ENCODE measurements around the gene STMN3.
"Not testable (repeated sequence)": the region's sequence is repeated elsewhere in the genome, so short reads cannot be mapped to it uniquely, and the experiment has no call there.

The STMN3 gene

DNA sequence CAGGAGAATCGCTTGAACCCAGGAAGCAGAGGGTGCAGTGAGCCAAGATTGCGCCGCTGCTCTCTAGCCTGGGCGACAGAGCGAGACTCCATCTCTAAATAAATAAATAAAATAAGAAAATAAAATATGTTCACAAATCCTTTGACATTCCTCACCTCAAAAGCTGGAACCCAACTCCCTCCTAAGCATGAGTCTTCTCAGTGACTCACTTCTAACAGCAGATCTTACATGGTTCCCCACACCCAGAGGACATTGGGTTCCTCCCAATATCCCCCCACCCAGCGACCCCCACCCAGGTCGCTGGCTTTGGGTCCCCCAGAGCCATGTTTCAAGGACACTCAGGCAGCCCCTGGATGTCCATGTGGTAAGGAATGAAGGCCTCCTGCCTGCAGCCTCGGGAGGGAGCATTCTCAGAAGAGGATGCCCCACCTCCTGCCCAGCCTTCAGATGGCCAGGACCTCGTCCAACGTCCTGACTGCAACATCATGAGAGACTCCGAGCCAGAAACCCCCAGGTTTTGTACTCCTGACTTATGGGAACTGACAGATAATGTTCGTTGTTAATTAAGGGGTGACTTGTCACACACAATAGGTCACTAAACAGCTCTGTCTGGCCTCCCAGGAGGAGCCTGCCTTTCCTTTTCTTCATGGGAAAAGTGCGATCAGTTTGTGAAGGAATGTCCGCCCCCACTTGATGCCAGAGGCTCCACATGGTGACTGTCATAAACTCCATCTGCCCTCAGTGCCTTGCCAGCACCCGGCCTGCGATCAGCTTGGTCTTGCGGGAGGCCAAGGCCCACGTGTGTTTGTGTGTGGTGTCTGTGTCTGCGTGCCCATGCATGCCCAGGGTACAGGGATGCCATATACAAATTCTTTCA lies 16.2 kb downstream of the STMN3 start:
- DNase-seq (ENCODE audit: low read depth, low spot score), result no peak

DNA sequence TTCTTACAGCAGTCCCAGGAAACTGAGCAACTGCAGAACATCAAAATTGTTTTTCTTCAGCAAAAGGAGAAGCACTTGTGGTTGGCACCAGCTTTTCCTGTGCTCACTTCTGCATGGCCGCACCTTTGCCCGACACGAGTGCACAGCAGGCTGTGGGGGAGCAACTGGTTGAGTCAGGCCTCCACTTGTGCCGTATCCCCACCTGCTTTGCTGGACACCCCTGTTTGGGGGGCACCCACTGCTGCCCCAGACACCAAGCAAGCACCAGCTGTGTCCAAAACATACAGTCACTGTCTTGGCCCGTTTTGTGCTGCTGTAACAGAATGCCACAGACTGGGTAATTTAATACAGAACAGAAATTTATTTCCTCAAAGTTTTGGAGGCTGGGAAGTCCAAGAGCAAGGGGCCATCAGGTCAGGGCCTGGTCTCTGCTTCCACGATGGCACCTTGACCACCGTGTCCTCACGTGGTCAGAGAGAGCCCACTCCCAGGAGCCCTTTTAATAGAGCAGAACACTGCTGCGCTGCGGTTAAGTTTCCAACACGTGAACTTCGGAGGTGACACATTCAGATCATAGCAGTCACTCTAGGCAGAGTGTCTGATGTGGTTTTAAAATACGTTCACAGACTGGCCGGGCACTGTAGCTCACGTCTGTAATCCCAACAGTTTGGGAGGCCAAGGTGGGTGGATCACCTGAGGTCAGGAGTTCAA lies 17.6 kb downstream of the STMN3 start:
- DNase-seq (ENCODE audit: low read depth, low spot score), result no peak

DNA sequence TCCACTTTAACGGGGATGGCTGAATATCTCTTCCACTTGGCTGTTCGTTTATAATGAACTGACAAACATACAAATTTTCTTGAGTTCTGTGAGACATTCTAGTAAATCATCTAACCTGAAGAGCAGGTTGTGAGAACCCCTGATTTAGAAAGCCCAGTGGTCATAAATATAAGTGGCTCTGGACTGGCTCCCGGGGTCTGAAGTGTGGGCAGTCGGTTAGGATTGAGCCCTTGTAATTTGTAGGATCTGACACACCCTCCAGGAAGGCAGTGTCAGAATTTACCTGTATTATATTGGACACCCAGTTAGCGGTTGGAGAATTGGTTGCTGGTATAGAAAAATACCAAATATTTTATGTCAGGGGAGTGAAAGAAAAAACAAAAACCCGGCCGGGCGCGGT lies 19.5 kb downstream of the STMN3 start:
- DNase-seq (ENCODE audit: low read depth, low spot score), result no peak

DNA sequence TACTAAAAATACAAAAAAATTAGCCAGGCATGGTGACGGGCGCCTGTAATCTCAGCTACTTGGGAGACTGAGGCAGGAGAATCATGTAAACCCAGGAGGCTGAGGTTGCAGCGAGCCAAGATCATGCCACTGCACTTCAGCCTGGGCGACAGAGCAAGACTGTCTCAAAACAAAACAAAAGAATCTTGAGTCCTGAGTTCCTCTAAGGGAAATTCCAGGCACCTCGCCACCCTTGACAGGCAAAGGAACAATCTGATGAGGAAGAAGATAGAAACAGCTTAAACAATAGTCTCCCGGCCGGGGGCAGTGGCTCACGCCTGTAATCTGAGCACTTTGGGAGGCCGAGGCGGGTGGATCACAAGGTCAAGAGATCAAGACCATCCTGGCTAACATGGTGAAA lies 21.8 kb downstream of the STMN3 start:
- peak; percentile 65 for DNase-seq (ENCODE audit: low read depth, low spot score)

DNA sequence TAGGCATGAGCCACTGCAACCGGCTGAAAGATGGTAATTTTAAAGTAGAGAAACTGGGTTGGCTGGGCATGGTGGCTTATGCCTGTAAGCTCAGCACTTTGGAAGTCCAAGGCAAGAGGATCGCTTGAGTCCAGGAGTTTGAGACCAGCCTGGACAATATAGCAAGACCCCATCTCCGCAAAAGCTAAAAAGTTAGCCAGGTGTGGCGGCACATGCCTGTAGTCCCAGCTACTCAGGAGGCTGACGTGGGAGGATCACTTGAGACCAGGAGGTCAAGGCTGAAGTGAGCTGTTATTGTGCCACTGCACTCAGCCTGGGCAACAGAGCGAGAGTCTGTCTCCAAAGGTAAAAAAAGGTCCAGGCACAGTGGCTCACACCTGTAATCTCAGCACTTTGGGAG lies 22.3 kb downstream of the STMN3 start:
- DNase-seq (ENCODE audit: low read depth, low spot score), result not testable (repeated sequence)

DNA sequence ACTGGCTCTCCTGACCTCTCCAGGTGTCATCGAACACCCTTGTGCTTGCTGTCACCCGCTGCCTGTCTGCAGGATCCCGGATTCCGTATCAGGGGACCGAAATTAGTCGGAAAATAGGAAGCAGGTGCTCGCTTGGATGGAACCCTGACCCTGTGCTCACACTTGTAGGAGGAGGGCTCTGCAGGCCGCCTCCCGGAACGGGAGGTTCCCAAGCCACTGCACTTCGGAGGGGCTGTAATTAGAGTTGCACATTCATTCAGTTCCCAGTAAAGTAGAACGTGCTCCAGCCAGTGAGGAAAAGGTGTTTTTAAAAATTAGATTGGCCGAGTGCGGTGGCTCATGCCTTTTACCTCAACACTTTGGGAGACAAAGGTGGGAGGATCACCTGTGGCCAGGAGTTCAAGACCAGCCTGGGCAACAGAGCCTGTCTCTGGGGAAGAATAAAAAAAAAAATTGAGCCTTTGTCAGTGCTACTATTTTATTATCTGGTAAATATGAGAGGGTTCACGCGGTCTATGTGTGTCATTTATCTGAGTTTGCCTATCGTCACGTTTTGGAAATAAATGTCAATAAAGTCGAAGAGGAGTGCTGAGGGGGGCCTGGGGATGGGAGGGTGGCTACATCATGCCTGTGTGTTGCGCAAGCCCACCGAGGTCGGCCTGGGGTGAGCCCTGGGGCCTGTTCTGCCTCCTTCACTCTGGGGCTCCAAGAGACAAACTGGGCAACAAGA lies 24.8 kb downstream of the STMN3 start:
- DNase-seq (ENCODE audit: low read depth, low spot score), result peak; percentile 85

DNA sequence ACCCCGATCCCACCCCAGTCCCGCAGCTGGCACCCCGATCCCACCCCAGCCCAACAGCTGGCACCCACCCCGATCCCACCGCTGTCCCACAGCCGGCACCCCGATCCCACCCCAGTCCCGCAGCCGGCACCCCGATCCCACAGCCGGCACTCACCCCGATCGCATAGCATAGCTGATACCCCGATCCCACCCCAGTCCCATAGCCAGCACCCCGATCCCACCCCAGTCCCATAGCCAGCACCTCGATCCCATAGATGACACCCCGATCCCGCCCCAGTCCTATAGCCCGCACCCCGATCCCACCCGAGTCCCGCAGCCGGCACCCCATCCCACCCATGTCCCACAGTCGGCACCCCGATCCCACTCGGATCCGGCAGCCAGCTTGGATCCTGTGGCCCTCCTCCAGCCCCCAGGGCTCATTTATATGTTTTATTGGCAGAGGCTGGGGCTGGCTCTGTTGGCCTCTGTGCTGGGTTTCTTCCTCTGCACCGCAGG lies 25.4 kb downstream of the STMN3 start:
- no peak for DNase-seq (ENCODE audit: low read depth, low spot score)

DNA sequence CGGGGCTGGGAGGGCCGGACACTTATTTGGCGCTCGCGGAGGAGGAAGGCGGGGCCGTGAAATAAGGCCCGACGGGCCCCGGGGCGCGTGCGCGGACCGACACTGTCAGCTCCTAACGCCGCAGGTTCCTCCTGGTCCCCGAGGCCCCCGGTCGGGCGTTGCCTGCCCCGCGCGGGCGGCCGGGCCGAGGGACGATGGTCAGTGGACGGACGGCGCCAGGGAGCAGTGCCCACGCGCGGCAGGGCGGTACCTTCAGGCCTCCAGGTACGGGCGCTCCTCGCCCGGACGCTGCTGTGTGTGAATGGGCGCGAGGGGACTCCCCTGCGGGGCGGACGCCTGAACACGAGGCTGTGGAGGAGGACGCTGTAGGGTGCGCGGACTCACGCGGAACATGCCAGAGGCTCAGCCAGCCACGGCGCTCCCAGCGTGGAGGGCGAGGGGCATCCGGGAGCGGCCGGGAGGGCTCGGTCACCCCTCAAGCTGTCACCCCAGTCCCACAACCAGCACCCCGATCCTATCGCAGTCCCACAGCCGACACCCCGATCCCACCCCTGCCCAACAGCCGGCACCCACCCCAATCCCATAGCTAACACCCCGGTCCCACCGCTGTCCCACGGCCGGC lies 26.0 kb downstream of the STMN3 start:
- DNase-seq (ENCODE audit: low read depth, low spot score), result peak; percentile 96

DNA sequence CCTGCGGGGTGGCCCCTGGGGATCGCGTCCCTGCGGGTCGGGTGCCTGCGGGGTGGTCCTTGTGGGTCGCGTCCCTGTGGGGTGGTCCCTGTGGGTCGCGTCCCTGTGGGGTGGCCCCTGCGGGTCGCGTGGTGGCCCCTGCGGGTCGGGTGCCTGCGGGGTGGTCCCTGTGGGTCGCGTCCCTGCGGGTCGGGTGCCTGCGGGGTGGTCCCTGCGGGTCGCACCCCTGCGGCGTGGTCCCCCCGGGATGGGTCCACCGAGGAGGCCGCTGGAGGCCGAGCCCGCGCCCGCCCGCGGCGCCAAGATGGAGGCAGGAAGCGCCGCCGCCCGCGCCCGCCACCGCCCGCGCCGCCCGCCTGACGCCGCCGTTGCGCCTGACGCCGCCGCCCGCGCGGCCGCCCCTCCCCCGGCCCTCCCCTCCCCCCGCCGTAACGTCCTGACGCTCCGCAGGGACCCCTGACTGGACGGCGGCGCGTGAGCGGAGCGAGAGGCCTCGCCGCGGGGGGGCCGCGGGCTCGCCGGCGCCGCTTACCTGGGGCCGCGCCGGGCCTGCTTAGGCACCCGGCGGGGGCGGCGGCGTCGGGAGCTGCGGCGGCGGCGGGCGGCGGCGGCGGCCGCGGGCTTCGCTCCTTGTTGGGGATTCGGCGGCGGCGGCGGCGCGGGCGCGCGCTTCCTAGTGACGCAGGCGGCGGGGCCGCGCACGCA lies 26.6 kb downstream of the STMN3 start, which contains the start of gene GMEB2:
Gene GMEB2 (minus strand): TSS at position 678 of the 705 bp plus-strand sequence. CDS start 7,704 bp downstream, outside the sequence.
- no peak for DNase-seq (ENCODE audit: low read depth, low spot score)

DNA sequence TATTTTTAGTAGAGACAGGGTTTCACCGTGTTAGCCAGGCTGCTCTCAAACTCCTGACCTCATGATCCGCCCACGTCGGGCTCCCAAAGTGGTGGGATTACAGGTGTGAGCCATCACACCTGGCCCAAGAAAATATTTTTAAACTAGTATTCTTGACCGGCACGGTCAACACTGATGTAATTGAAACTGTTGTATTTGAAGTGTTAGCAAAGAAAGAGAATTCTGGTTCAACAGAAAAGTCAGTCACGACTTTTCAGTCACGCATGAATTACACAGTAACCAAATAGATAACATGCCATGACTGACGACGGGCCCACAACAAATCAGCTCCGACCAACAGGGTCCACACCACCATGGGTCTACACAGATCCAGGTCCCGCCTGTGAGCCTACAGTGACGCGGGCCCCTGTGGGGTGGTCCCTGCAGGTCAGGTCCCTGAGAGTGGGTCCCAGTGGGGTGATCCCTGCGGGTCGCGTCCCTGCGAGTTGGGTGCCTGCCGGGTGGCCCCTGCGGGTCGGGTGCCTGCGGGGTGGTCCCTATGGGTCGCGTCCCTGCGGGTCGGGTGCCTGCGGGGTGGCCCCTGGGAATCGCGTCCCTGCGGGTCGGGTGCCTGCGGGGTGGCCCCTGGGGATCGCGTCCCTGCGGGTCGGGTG lies 27.3 kb downstream of the STMN3 start:
- DNase-seq (ENCODE audit: low read depth, low spot score), result peak; percentile 30

DNA sequence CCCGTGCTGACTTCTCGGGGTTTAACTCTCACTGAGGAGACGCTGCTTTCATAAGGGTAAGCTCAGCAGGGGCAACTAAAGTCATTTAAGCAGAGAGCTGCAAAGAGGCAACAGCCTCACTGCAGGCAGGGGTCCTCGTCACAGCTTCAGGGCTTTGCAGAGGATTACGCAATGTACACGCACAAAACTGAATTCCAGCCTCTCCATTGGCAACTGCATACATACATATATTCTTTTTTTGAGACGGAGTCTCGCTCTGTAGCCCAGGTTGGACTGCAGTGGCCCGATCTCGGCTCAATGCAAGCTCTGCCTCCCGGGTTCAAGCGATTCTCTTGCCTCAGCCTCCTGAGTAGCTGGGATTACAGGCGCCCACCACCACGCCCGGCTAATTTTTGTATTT lies 28.7 kb downstream of the STMN3 start:
- peak; percentile 45 for DNase-seq (ENCODE audit: low read depth, low spot score)

DNA sequence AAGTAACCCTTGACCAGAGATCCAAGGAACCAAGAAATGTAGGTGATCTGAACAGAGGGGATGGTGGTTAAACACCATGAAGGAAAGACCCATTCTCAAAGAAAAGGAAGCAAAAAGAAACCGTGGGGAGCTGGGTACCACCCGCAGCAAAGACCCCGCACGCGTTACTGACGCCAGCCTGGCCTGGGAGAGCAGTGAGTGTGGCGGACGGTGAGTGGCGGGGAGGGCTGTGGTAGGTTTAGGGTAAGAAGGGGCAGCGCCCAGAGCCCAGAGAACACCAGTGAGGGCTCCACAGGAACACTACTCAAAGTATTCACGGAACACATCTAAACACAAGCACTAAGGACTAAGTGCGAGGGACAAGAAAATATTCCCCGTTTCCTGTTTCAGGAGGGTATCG lies 30.5 kb downstream of the STMN3 start:
- DNase-seq (ENCODE audit: low read depth, low spot score), result no peak

DNA sequence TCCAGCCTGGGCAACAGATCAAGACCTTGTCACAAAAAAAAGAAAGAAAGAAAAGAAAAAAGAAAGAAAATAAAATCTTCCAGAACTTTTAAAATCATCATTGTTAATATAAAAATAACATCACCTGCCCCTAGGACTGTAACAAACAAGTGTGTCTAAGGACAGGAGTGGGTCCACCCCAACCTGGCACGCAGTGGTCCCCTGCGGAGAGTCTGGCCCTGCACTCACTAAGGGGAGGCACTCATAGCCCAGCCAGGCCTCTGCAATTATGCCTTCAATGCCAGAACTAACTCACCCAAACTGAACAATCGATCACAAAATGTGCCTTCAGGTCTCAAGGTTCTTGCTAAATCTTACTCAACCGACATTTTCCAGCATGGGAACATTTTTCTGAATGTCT lies 31.1 kb downstream of the STMN3 start:
- no peak for DNase-seq (ENCODE audit: low read depth, low spot score)

DNA sequence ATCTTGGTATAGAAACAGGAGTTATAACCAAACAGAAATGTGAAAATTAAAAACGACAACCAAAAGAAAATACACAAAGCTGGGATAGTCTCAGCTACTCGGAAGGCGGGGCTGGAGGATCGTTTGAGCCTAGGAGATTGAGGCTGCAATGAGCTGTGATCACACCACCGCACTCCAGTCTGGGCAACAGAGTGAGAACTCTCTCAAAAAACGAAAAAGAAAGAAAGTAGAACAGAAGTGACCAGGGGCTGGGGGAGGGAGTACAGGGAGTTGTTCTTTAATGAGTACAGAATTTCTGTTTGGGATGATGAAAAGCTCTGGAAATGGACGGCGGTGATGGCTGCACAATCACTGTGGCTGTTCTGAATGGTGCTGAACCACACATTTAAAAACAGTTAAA lies 32.2 kb downstream of the STMN3 start:
- no peak for DNase-seq (ENCODE audit: low read depth, low spot score)

DNA sequence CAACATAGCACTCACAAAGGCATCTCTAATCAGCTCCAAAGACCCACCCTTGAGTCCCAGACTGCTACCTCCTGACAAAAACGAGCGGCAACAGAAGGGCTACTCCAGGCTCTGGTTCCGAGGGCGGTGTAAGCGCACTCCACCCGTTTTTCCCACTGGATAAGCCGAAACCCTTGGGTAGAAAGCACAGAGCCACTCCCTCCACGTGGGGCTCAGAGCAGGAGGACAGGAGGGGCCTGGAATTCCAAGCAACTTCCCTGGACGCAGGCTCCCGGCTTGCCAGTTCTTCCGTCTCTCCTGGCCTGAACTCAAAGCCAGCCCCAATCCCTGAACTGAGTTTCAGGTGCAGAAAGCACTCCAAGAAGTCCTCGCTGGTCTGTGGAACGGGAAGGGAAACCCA lies 33.7 kb downstream of the STMN3 start:
- DNase-seq (ENCODE audit: low read depth, low spot score), result no peak

DNA sequence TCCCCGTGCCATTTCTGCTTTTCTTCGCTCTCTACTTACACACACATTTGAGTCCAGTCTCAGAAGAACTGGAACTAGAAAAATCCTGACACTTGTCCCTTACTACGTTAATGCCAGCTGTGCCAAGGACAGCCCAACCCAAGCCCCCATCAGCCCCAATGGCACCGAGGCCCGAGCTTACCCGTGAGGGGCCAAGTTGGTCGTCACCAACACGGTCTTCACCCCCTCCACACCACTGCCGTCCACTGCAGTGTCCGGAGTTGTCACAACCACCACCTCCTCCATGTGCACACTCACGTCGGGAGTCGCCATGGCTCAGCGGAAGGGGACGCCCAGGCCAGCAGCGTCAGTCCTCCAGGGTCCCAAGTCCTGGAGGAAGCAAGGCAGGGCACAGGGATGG lies 34.1 kb downstream of the STMN3 start:
- DNase-seq (ENCODE audit: low read depth, low spot score), result no peak

DNA sequence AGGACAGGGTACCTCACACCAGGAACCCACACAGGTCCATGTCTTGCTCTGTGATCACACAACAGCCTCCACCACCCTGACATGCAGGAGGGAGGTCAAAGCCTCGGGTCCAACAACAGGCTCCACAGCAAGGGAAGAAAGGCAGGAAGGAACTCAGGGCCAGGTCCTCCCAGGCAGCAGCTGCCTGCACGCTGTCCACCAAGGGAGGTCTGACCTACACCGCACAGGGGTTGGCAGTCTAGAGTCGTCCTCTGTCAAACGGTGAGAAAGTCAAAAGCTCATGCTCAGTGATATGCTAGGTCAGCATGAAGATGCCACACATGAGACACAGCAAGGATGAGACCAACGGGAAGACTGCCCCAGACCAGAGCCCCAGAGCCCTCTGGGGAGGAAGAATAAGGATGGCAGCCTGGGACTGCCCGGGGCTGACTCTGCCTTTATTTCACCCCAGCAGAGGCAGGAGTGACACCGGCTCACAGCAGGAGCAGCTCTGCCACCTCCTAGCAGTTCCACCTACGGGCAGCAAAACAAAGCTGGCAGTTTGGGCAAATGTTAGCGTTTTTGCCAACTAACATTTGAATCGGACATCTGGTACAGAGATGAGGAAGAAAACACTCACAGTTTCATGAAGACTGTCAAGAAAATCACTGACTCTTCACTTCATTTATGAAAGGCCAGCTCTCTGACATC lies 34.8 kb downstream of the STMN3 start:
- no peak for DNase-seq (ENCODE audit: low read depth, low spot score)

DNA sequence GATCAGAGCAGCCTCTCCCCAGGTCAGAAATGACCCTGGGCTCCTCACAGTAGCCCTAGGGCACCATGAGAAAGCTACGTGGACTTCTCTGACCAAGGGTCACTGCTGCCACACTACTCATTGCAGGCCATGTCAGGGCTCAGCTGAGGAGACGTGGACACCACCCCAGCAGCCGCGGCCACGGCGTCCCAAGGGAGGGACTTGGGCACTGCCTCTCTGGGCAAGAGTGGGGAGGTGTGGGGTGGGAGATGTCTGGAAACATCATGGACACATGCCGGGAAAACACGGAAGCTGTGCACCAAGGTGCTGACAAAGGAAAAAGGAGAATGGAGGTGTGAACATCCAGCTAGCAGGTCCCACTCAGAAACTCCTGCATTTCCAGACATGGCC lies 35.4 kb downstream of the STMN3 start:
- DNase-seq (ENCODE audit: low read depth, low spot score), result no peak

DNA sequence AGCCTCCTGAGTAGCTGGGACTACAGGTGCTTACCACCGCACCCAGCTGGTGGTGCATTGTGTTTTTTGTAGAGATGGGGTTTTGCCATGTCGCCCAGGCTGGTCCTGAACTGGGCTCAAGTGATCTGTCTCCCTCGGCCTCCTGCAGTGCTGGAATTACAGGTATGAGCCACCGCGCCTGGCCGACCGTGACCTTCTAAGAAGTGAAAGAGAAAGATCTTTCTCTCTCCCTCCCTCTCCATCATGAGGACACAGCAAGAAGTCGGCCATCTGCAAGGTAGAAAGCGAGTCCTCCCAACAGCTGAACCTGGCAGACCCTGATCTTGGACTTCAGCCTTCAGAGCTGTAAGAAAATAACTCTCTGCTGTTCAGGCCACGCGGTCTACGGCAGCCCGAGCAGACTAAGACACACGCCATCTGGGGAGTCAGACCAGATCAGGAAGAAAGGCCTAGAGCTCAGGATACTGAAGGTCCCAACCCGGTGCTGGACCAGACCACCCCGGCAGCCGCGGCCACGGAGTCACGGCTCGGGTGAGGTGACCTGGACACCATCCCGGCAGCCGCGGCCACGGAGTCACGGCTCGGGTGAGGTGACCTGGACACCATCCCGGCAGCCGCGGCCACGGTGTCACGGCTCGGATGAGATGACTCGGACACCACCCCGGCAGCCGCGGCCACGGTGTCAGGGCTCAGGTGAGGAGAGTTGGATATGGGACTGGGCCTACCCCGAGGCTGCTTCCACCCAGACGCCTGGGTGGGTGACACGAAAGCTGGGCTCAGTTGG lies 35.9 kb downstream of the STMN3 start:
- no peak for DNase-seq (ENCODE audit: low read depth, low spot score)
